Coronary artery (tissue), 2 donors: ENCODE results near the gene MUC6.

Experiments used
- DNase-seq: peaks from one replicate; pipeline ENCODE4 v3.0.0-alpha.2; 2017; ENCODE audit warnings: low spot score
- H3K27ac ChIP-seq, 2 donors: fragments of 200-600 bp; sonication (generic); one replicate each; pipeline ENCODE4 v1.5.1; 2016 to 2019
- H3K4me3 ChIP-seq: fragments of 200-600 bp; sonication (generic); 2 replicates; pipeline ENCODE4 v1.5.1; 2016; ENCODE audit warnings: mild to moderate bottlenecking, moderate library complexity
- TF ChIP-seq, protein P1 (sequence below): fragments of 200-600 bp; sonication (generic); IDR thresholded peaks from one replicate; pipeline ENCODE4 v1.5.1; 2019; ENCODE audit warnings: antibody characterized with exemption

Gene MUC6

DNA sequence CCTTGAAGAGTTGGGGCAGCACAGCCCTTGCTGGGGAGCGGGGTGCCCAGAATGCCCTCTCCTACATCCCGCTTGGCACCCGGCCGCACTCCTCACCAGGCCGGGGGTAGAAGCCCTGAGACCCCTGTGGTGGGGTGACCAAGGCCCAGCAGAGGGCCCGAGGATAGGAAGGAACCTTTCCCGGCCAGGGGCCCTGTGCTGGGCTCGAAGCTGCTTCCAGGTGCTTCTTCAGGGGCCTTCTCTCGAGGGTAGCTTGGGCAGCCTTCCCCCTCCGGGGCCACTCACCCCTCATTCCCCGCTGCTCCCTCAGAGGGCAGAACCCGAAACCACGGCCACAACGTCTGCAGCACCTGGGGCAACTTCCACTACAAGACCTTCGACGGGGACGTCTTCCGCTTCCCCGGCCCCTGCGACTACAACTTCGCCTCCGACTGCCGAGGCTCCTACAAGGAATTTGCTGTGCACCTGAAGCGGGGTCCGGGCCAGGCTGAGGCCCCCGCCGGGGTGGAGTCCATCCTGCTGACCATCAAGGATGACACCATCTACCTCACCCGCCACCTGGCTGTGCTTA lies 38.9 kb upstream of the MUC6 start:
- no peak for DNase-seq
- TF ChIP-seq, protein P1, sequence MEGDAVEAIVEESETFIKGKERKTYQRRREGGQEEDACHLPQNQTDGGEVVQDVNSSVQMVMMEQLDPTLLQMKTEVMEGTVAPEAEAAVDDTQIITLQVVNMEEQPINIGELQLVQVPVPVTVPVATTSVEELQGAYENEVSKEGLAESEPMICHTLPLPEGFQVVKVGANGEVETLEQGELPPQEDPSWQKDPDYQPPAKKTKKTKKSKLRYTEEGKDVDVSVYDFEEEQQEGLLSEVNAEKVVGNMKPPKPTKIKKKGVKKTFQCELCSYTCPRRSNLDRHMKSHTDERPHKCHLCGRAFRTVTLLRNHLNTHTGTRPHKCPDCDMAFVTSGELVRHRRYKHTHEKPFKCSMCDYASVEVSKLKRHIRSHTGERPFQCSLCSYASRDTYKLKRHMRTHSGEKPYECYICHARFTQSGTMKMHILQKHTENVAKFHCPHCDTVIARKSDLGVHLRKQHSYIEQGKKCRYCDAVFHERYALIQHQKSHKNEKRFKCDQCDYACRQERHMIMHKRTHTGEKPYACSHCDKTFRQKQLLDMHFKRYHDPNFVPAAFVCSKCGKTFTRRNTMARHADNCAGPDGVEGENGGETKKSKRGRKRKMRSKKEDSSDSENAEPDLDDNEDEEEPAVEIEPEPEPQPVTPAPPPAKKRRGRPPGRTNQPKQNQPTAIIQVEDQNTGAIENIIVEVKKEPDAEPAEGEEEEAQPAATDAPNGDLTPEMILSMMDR = no peak
- Histone ChIP-seq H3K27ac (no peak overlapping the region), H3K4me3 (no peak overlapping the region)

DNA sequence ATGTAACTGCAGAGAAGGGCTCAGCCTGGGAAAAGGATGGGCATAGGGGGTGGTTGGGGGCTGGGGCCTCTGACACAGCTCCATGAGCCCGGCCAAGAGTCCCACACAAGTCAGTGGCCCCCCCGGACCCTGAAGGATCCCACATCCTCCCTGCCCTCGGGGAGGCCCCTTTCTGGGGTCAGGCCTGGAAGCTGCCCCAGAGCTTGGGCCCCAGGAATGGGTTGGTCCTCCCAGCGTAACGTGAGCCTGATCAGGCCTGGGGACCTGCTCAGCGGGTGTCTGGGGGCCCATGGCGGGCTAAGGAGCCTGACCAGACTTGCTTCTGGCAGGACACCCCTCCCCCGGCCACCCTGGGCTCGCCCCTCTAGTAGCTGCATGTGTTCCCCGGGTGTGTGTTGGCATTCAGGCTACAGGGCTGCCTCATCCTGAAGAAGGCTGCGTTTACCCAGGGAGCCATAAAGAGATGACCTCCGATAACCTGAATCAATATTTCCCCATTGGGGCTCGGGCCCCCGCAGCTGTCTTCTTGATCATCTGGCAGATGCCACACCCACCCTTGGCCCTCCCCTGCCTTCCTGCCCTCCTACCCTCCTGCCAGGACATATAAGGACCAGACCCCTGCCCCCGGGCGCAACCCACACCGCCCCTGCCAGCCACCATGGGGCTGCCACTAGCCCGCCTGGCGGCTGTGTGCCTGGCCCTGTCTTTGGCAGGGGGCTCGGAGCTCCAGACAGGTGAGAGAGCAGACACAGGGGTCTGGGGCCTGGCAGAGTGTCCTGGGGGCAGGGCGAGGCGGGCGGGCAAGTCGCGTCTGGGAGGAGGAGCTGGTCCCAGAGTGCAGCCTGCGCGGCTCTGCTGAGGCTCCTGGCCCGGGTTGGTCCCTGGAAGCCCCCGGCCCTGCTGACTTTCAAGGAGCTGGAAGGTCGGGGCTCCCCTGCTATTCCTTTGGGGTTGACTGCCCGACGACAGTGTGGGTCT lies 38.0 kb upstream of the MUC6 start, which contains the start of gene MUC2:
Gene MUC2 (plus strand): TSS at position 631 of the 978 bp plus-strand sequence.
- Histone ChIP-seq H3K4me3 (no peak within 1 kb of the TSS), H3K27ac (no peak within 1 kb of the TSS)
- TF ChIP-seq, protein P1 = no peak
- DNase-seq = no peak

DNA sequence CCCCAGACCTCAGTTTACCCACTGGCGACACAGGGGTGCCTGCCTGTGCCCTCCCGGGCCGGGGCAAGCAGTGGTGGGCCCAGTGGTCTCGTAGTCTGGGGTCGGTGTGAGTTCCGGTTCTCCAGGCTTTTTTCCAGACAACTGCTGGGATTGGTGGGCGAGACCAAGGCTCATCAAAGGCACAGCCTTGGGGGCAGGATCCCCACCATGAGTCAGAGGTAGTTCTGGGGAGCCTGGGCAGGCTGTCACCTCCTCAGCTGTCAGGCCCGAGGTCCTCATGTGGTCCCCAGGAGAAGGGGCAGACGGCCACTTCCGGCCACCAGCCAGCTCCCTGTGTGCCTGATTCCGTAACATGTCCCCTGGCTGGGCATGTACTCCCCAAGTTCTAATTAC lies 37.3 kb upstream of the MUC6 start:
- TF ChIP-seq, protein P1 = no peak
- DNase-seq = no peak
- Histone ChIP-seq H3K4me3 (no peak overlapping the region), H3K27ac (no peak overlapping the region)

DNA sequence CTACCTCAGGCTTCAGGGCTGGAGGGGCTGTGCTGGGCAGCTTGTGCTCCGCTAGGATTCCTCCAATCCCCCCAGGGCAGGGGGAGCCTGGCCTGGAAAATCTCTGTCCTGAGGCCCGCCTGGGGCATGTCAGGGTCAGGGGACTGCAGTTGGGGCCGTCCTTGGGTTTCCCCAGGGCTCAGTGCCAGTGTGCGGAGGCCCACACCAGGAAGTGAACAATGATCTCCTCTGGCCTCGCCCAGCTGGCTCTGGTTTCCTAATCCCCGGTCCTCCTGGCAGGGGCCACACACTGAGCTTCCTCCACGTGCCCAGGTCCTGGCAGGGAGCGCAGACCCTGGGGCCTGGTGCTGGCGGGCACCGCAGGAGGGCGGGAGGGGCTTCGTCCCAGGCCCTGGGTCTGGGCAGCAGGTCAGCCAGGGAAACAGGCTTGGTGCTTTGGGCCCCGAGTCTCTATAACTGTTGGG lies 36.8 kb upstream of the MUC6 start:
- DNase-seq = no peak
- no peak overlapping the region for H3K27ac ChIP-seq
- TF ChIP-seq, protein P1 = no peak
- no peak overlapping the region for H3K4me3 ChIP-seq

DNA sequence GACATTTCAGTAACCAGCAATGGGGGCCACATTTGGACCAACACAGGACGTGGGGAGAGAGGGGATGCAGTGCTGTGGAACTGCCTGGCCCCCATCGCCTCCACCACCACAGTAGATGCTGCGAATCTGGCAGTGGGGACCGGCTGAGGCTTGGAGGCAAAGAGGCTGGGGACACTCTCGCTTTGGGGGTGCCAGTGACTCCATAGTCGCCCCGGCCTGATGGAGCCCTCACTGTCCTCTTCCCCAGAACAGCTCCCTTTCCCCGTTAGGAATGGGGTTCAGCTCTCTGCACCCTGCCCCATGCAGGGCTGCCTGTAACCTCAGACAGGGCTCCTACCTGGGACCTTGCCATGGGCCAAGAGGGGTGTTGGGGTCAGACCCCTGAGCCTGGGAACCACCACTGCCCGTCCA lies 36.3 kb upstream of the MUC6 start:
- H3K27ac ChIP-seq = no peak overlapping the region
- TF ChIP-seq, protein P1 = no peak
- no peak overlapping the region for H3K4me3 ChIP-seq
- DNase-seq = no peak

DNA sequence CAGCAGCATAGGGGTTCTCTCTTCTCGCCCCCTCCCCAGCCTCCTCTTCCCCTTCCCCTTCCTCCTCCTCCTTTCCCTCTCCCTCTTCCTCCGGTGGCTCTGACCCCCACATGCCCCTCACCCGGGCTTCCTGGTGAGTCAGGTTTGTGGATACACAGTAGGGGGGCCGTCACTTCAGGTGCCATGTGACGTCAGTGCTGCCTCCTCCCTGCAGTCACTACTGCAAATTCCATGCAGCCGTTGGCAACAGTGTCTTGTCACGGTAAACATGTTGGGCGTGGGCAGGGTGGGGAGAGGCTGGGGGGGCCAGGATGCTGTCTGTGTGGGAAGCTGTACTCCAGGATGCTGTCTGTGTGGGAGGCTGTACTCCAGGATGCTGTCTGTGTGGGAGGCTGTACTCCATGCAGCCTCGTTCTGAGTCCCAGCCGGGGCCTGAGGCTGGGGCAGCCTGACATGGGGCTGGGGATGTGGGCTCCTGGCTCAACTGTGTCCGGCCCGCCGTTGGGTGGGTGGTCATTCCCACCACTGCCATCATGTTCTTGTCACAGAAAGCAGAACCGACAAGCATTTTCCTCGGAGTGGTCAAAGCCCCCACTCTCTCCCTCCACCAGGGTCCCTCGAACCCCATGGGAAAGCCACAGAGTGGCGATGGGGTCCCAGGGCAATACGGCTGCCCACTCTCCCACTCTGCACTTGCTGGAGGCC lies 35.8 kb upstream of the MUC6 start:
- DNase-seq = no peak
- Histone ChIP-seq H3K4me3 (no peak overlapping the region), H3K27ac (no peak overlapping the region)
- TF ChIP-seq, protein P1 = no peak
